ENCODE results near the gene TMEM183A. TPM values are rescaled to one million over a fixed set of nuclear protein-coding genes. Genes with fewer than 3 reads are reported as not detected.

The TMEM183A gene
- polyA plus RNA-seq, 1 of the 3 experiments (the other 2 are of a cell fraction): 47.9 TPM

- Histone ChIP-seq H3K4me2 (no peak overlapping the region), H3K9me2 (no peaks in the 10 kb centered on the region), H4K20me1 (ENCODE audit: insufficient read depth) (no peaks in the 10 kb centered on the region), H3K27ac (ENCODE audit: low read depth in 2 of 2, low read length in 1 of 2) (no peak overlapping the region), H3K9me3 (no peaks in the 10 kb centered on the region), H3K36me3 (replicated peaks in 1 of 2; ENCODE audit: control insufficient read depth in 1 of 2, insufficient read depth in 2 of 2, low read length in 1 of 2) (no peaks in the 10 kb centered on the region), H2AFZ (ENCODE audit: low read depth) (no peak overlapping the region), H3K4me3 (ENCODE audit: low read depth in 2 of 2, low read length in 1 of 2) (no peak overlapping the region), H3K27me3 (ENCODE audit: insufficient read depth) (no peaks in the 10 kb centered on the region), H3K4me1 (ENCODE audit: control insufficient read depth in 1 of 2, insufficient read depth in 2 of 2, low read depth in 1 of 2, low read length in 1 of 2) (peaks cover 0 to 16% of the 10 kb centered on the region in 2 experiments; a peak in 2 of 4 replicates), H3F3A (replicated peaks; ENCODE audit: insufficient read depth) (no peaks in the 10 kb centered on the region), H3K9ac (no peak overlapping the region), H3K79me2 (ENCODE audit: insufficient read depth) (no peaks in the 10 kb centered on the region)
- DNase-seq: no peak
- TF ChIP-seq GATA2 (CRISPR knock-in tag; IDR thresholded peaks at IDR 0.05) (no peak), SMC3 (IDR thresholded peaks at IDR 0.05; ENCODE audit: low read depth, low read length) (no peak), EZH2phosphoT487 (IDR thresholded peaks at IDR 0.05; ENCODE audit: borderline replicate concordance, low read depth) (no peak), RFX5 (IDR thresholded peaks at IDR 0.05; ENCODE audit: low read length) (no peak), NFIC (IDR thresholded peaks at IDR 0.05; ENCODE audit: borderline replicate concordance) (no peak), NRF1 (IDR thresholded peaks at IDR 0.05; ENCODE audit: low read depth, low read length) (no peak), FOXM1 (IDR thresholded peaks at IDR 0.05; ENCODE audit: low read depth) (no peak), CHD2 (IDR thresholded peaks at IDR 0.05; ENCODE audit: low read length, partially characterized antibody) (no peak), SIN3A (IDR thresholded peaks at IDR 0.05; ENCODE audit: borderline replicate concordance, low read depth, low read length) (no peak), RCOR1 (IDR thresholded peaks at IDR 0.05; ENCODE audit: low read length) (no peak), FOSL2 (IDR thresholded peaks at IDR 0.05; ENCODE audit: borderline replicate concordance, low read depth) (no peak), GABPA (IDR thresholded peaks at IDR 0.05; ENCODE audit: low read depth) (no peak)
- TF ChIP-seq, protein P1, sequence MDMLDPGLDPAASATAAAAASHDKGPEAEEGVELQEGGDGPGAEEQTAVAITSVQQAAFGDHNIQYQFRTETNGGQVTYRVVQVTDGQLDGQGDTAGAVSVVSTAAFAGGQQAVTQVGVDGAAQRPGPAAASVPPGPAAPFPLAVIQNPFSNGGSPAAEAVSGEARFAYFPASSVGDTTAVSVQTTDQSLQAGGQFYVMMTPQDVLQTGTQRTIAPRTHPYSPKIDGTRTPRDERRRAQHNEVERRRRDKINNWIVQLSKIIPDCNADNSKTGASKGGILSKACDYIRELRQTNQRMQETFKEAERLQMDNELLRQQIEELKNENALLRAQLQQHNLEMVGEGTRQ (IDR thresholded peaks at IDR 0.05; ENCODE audit: borderline replicate concordance, low read depth, low read length): no peak
- WGBS (ENCODE audit: low lambda C conversion rate): 85% methylated on average over 2 of the region's 2 CpGs
- ChIA-PET POLR2A (no interaction called here), CTCF (interaction anchor here (0.9 to 3.5 kb wide), 5 partner anchors 10 to 44 kb away, joined by 3 to 9 read pairs (median 4); no protein-coding TSS in a partner anchor)
Observed at GRCh38 chr1:203073469-203073868, 66.3 kb downstream of the TMEM183A start.

Other genes with a start within 250 kb of the TMEM183A start
- gene KDM5B, start 199.0 kb upstream of the TMEM183A start, polyA plus RNA-seq (2012; rRNA removed): 21.7 and 25.1 TPM in 2 replicates
- 5.1 and 6.9 TPM in 2 replicates for gene PCAT6, start 196.4 kb upstream of the TMEM183A start, polyA plus RNA-seq (2012; rRNA removed)
- gene RABIF, start 118.2 kb upstream of the TMEM183A start, polyA plus RNA-seq (2012; rRNA removed): 10.7 and 11.6 TPM in 2 replicates
- gene KLHL12, start 80.1 kb upstream of the TMEM183A start, polyA plus RNA-seq (2012; rRNA removed): 22.6 and 33.0 TPM in 2 replicates
- 82.2 and 125 TPM in 2 replicates for gene ADIPOR1, start 49.1 kb upstream of the TMEM183A start, polyA plus RNA-seq (2012; rRNA removed)
- 27.5 and 29.1 TPM in 2 replicates for gene CYB5R1, start 40.1 kb upstream of the TMEM183A start, polyA plus RNA-seq (2012; rRNA removed)
- 4.4 and 5.5 TPM in 2 replicates for gene PPFIA4, start 19.1 kb downstream of the TMEM183A start, polyA plus RNA-seq (2012; rRNA removed)
- not detected in 2 replicates for gene MYOG, start 78.6 kb downstream of the TMEM183A start, polyA plus RNA-seq (2012; rRNA removed)
- 3.2 and 4.8 TPM in 2 replicates for gene ADORA1, start 120.4 kb downstream of the TMEM183A start, polyA plus RNA-seq (2012; rRNA removed)
- 0.12 TPM in 1 of 2 replicates, not detected in the other for gene MYBPH, start 168.5 kb downstream of the TMEM183A start, polyA plus RNA-seq (2012; rRNA removed)
- gene CHI3L1, start 179.3 kb downstream of the TMEM183A start, polyA plus RNA-seq (2012; rRNA removed): not detected in 2 replicates
- gene CHIT1, start 222.3 kb downstream of the TMEM183A start, polyA plus RNA-seq (2012; rRNA removed): not detected in 2 replicates

Measured in SK-N-SH (cell line).